LoVo (cell line): ENCODE data around the gene DYNC1I2.
"Not testable (repeated sequence)": the region's sequence is repeated elsewhere in the genome, so short reads cannot be mapped to it uniquely, and the experiment has no call there.

Experiments
- DNase-seq: peaks from one replicate; pipeline ENCODE4 v3.0.0-alpha.2; 2016; ENCODE audit warnings: low spot score

The DYNC1I2 gene

GRCh38 chr2:171718720-171719119 is 31.5 kb downstream of the DYNC1I2 start:
- DNase-seq = no peak

- no peak for DNase-seq
These were observed 32.4 kb downstream of the DYNC1I2 start for GRCh38 chr2:171719660-171720059.

GRCh38 chr2:171723716-171724683 is 36.7 kb downstream of the DYNC1I2 start:
- no peak for DNase-seq

- DNase-seq = no peak
These were observed 39.7 kb downstream of the DYNC1I2 start for GRCh38 chr2:171726847-171727450.

- DNase-seq = no peak
These were observed 42.0 kb downstream of the DYNC1I2 start for GRCh38 chr2:171728989-171729951.

GRCh38 chr2:171729952-171730317 is 42.7 kb downstream of the DYNC1I2 start:
- no peak for DNase-seq

DNA sequence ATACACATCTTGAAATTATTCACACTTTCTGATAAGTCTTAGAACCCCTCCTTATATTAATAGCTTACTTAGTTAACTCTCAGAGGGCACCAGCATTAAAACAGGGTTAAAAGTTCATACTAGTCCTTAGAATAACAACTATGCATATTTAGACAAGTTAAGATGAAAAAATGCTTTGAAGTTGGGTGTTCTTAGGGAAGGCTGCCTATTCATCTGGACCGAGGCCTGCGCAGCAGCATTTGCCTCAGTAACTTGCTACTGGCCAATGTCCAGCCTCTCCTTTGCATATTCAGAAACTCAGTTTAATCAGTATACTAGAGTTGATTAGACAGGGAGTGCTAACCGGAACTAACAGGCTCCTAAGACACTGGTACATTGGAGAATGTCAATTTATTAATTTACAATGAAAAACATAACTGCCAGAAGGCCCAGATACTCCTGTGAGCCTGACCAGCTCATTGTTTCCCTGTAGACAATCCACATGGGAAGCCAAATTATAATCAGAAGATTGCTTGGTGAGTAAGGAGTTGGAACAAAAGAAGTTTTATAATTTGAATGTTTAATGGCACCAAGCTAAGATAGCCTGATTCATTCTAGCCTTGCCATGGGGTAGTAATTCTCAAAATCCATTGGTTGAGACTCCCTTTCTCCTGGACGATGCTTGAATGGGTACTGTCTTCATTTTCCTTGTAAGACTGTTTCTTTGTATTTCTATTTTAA is 48.9 kb downstream of the DYNC1I2 start:
- no peak for DNase-seq

DNA sequence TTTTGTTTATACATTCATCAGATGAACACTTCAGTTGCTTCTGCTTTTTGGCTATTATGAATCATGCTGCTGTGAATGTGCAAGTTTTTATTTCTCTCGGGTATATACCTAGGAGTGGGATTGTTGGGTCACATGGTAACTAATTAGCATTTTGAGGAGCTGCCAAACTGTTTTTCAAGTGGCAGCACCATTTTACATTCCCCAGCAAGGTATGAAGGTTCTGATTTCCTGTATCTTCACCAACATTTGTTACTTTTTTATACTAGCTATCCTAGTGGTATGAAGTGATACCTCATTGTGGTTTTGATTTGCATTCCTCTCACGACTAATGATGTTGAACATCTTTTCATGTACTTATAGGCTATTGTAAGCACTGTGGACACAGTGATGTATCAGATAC is 53.9 kb downstream of the DYNC1I2 start:
- DNase-seq = no peak

- DNase-seq = no peak
These were observed 55.5 kb downstream of the DYNC1I2 start for GRCh38 chr2:171742760-171743159.

GRCh38 chr2:171745141-171745540 is 57.9 kb downstream of the DYNC1I2 start:
- no peak for DNase-seq

DNA sequence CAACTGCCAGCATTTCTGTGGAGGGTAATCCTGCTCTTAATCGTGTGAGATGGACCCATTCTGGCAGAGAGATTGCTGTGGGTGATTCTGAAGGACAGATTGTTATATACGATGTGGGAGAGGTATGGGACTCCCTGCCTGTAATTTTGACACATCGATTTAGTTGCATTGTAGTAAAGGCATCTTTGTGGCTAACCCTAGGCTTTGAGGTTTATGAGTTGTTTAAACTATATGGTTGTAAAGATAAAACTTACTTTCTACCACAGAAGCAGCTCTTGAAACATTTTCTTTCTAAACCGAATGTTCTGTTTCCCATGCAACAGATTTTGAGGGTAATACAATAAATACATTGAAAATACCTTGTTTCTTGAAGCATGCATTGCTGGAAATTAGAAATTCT is 58.5 kb downstream of the DYNC1I2 start:
- no peak for DNase-seq

- no peak for DNase-seq
These were observed 60.1 kb downstream of the DYNC1I2 start for GRCh38 chr2:171747371-171747770.

DNA sequence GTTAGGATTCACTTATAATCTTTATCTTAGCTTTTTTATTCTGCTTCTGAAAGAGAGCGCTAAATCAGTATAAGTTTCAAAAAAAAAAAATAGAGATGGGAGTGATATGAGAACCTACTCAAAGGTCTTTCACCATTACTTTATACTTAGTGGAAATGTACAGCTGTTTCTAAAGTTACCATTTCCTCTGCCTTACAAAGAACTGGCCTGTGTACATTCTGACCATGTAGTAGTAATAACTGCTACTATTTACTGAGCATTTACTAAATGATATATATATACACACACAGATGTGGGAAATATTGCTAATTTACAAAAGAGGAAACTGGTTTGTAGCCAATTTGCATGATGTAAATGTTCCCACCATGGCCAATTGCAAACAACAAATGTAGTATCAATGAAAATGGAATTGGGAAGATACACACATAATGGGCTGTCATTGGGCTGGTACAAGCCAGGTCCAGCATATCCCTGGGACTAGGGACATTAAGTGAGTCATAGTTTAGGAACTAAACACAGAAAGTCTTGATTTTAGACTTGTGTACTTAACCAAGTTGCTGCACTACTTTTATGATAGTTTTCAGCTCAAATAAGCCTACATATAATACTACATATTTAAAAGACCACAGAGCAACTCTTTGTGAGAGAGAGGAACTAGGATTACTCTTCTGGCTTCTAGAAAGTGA is 67.1 kb downstream of the DYNC1I2 start:
- no peak for DNase-seq

DNA sequence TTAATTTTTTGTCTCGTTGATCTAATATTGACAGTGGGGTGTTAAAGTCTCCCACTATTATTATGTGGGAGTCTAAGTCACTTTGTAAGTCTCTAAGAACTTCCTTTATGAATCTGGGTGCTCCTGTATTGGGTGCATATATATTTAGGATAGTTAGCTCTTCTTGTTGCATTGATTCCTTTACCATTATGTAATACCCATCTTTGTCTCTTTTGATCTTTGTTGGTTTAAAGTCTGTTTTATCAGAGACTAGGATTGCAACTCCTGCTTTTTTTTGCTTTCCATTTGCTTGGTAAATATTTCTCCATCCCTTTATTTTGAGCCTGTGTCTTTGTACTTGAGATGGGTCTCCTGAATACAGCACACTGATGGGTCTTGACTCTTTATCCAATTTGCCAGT is 71.5 kb downstream of the DYNC1I2 start:
- DNase-seq = not testable (repeated sequence)

DNA sequence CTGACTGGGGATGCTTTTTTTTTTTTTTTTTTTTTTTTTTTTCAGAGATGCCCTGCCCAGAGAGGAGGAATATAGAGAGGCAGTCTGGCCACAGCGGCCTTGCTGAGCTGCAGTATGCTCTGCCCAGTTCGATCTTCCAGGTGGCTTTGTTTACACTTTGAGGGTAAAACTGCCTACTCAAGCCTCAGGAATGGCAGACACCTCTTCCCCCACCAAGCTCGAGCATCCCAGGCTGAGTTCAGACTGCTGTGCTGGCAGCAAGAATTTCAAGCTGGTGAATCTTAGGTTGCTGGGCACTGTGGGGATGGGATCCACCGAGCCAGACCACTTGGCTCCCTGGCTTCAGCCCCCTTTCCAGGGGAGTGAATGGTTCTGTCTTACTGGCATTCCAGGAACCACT is 73.9 kb downstream of the DYNC1I2 start:
- not testable (repeated sequence) for DNase-seq

- DNase-seq = no peak
These were observed 75.8 kb downstream of the DYNC1I2 start for GRCh38 chr2:171762879-171763573.

GRCh38 chr2:171763602-171764001 is 76.3 kb downstream of the DYNC1I2 start:
- no peak for DNase-seq

- DNase-seq = no peak
These were observed 84.2 kb downstream of the DYNC1I2 start for GRCh38 chr2:171771463-171771862.

GRCh38 chr2:171772373-171772772 is 85.1 kb downstream of the DYNC1I2 start:
- DNase-seq = no peak

- DNase-seq = not testable (repeated sequence)
These were observed 87.3 kb downstream of the DYNC1I2 start for GRCh38 chr2:171774581-171774980.
